G401 (cell line): Measurements from ENCODE around the gene DBF4. TPM values are rescaled to one million over a fixed set of nuclear protein-coding genes. Genes with fewer than 3 reads are reported as not detected.
"Not testable (repeated sequence)": the region's sequence is repeated elsewhere in the genome, so short reads cannot be mapped to it uniquely, and the experiment has no call there.

Source experiments
- DNase-seq: peaks from one replicate; pipeline ENCODE4 v3.0.0-alpha.2; 2015; ENCODE audit warnings: low spot score
- in situ Hi-C: cut with HindIII; loops from 2 replicates; pipeline ENCODE4 v1.10.0; 2016; ENCODE audit warnings: low sequenced_read_pairs, mixed read lengths
- total RNA-seq: library from RNA; depleted of rRNA; stranded (reverse); fragments of >200 nt; shearing (Covaris generic); gene quantifications from 2 replicates; pipeline ENCODE4 v1.2.3, GENCODE V29; 2014

Gene DBF4
- total RNA-seq, 1 experiment from 2014 or later = 77.7 TPM

- no peak for DNase-seq
- in situ Hi-C loops = no loop called here
Observed at GRCh38 chr7:87878208-87878735, 2.0 kb downstream of the DBF4 start.

- DNase-seq = no peak
- in situ Hi-C loops = no loop called here
Observed at GRCh38 chr7:87882151-87882937, 6.1 kb downstream of the DBF4 start.

GRCh38 chr7:87885018-87885417, 8.7 kb downstream of the DBF4 start:
- no peak for DNase-seq
- in situ Hi-C loops = no loop called here

DNA sequence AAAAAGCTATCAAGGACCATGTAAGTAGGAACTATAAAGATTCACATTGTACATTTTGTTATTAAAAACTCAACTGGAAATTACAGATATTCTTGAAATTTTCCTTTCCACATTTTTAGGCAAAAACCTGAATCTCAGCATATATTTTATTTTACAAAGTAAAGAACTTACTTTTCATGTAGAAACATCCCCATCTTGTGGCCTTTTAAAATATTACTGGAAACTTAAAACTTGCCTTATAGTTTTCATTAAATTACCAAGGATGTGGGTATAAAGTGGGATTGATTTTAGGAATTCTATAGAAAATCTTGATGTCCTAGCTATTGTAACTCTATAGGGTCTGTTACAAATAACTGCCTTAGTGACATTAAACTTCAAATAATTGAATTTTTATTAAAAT, 10.6 kb downstream of the DBF4 start:
- in situ Hi-C loops = no loop called here

GRCh38 chr7:87895363-87895762, 19.1 kb downstream of the DBF4 start:
- DNase-seq = no peak
- in situ Hi-C loops = no loop called here

More for the DNA sequence above, 10.6 kb downstream of the DBF4 start:
- peak; percentile 35 for DNase-seq

DNA sequence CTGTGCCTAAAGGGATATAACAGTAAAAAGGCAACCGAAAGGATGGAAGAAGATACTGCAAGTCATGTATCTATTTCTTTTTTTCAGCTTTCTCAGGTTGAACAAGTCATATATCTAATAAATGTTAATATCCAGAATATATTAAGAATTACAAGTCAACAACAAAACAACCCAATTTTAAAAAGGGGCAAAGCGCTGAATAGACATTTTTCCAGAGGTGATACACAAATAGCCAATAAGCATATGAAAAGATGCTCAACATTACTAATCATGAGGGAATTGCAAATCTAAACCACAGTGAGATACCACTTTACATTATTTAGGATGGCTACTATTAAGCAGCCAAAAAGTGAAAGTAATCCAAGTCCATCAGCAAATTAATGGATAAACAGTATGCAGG, 23.0 kb downstream of the DBF4 start:
- DNase-seq = no peak
- in situ Hi-C loops = no loop called here

GRCh38 chr7:87907136-87907906, 31.0 kb downstream of the DBF4 start:
- in situ Hi-C loops, DNase-seq: not testable (repeated sequence)

GRCh38 chr7:87908814-87909213, 32.5 kb downstream of the DBF4 start:
- DNase-seq, in situ Hi-C loops: not testable (repeated sequence)

- no peak for DNase-seq
- in situ Hi-C loops = no loop called here
Observed at GRCh38 chr7:87912121-87912520, 35.8 kb downstream of the DBF4 start.

DNA sequence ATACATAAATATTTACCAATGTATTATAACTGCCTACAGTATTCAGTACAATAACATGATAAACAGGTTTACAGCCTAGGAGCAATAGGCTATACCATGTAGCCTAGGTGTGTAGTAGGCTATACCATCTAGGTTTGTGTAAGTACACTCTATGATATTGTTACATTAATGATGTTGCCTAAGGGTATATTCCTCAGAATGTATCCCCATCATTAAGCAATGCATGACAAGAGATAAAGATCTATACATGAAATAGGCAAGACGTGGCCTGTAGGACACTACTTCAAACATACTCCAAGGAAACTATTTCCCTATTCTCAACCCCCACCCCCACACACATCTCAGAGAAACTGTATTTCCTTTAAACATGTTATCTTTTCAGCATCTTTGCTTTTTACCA, 42.4 kb downstream of the DBF4 start:
- in situ Hi-C loops = no loop called here
- DNase-seq = no peak

GRCh38 chr7:87919875-87920274, 43.6 kb downstream of the DBF4 start:
- DNase-seq = peak; percentile 60
- in situ Hi-C loops = no loop called here

GRCh38 chr7:87920578-87920977, 44.3 kb downstream of the DBF4 start:
- in situ Hi-C loops = no loop called here
- DNase-seq = no peak

DNA sequence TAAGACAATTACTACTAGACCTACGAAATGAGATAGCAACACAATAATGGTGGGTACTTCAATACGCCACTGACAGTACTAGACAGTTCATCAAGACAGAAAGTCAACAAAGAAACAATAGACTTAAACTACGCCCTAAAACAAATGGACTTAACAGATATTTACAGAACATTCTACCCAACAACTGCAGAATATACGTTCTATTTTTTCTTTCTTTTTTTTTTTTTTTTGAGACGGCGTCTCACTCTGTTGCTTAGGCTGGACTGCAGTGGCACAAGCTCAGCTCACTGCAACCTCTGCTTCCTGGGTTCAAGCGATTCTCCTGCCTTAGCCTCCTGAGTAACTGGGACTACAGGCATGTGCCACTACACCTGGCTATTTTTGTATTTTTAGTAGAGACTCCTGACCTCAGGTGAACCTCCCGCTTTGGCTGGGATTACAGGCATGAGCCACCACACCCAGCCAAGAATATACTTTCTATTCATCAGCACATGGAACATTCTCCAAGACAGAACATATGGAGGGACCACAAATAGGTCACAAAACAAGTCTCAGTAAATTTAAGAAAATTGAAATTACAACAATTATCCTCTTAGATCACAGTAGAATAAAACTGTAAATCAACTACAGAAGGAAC, 46.6 kb downstream of the DBF4 start:
- in situ Hi-C loops = not testable (repeated sequence)
- peak; percentile 89 for DNase-seq

DNA sequence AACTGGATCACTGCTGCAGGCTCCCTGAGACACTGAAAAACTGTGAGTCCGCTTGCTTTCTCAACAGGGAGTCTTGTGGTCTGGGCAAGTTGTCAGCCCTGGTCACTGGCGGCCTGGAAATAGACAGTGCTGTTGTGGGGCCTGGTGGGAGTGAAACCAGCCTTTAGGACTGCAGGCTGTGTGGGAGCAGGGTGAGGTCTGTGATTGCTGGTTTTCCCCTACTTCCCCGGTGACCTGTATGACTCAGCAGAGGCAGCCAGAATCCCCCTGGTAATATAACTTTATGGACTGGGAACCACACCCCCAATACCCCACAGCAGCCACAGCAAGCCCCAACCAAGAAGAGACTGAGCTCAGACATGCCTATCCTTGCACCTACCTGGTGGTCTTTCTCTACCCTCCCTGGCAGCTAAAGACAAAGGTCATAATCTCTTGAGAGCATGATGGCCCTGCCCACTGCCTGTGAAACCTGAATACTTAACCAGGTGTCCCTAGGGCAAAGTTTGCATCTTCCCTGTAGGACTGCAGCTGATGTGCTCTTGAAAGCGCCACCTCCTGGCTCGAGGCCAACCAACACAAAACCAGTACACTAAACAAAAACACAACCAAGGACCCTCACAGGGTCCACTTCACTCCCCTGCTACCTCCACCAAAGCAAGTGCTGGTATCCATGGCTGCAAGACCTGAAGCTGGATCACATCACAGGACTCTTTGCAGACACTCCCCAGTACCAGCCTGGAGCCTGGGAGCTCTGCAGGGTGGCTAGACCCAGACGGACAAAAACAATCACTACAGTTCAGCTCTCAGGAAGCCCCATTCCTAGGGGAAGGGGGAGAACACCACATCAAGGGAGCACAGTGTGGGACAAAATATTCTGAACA, 50.5 kb downstream of the DBF4 start:
- DNase-seq = peak; percentile 77
- in situ Hi-C loops = no loop called here

- in situ Hi-C loops = no loop called here
- no peak for DNase-seq
Observed at GRCh38 chr7:87933605-87933952, 57.3 kb downstream of the DBF4 start.

DNA sequence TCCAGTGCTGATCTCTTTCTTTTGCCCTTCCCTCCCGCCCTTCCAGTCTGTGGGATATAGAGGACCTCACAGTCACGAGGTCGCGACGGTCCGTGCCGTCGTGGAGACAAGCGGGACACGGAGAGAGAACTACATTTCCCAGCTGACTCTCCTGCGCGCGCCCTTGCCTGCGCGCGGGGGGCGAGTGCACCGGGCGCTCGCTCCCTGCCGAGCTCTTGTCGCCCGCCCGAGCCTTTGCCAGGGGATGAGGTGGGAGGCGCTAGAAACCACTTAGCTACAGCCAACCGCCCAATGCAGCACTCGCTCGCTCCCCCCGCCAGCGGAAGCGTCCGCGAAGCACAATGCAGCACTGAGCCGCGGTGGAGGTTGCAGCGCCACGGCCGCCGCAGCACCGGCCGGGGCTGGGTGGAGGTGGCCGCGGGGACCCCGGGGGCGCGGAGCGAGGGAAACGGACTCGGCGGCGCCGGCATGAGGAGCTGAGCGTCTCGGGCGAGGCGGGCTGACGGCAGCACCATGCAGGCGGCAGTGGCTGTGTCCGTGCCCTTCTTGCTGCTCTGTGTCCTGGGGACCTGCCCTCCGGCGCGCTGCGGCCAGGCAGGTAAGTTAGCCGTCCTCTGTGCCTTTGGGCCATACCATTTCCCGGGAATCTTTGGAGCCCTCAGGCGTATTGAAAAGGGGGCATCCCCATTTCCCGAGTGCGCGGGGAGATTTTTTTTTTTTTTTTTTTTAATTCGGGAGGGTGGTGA, 57.8 kb downstream of the DBF4 start, which contains the start of gene ADAM22:
TSS of gene ADAM22 (plus strand) at position 299 of the 746 bp plus-strand sequence. CDS start at position 514, 215 bp downstream.
- in situ Hi-C loops = no loop called here
- DNase-seq = peak; percentile 97

- peak; percentile 76 for DNase-seq
- in situ Hi-C loops = no loop called here
Observed at GRCh38 chr7:87934699-87935383, 58.5 kb downstream of the DBF4 start.

GRCh38 chr7:87935384-87935706, 59.1 kb downstream of the DBF4 start:
- DNase-seq = peak; percentile 65
- in situ Hi-C loops = no loop called here
